GM18907 (cell line): ENCODE measurements around the gene KIAA0825.
A peak's percentile ranks its signal among the peaks of the same experiment; 100 is the strongest.

Experiments used
- ATAC-seq: cut with Tn5 transposase; IDR thresholded peaks from one replicate; pipeline ENCODE4 v1.9.1; 2021; ENCODE audit warnings: mild to moderate bottlenecking, moderate library complexity; ENCODE audit not compliant: unreplicated experiment

The KIAA0825 gene

GRCh38 chr5:94314460-94315131, 303.8 kb downstream of the KIAA0825 start:
- no peak for ATAC-seq

DNA sequence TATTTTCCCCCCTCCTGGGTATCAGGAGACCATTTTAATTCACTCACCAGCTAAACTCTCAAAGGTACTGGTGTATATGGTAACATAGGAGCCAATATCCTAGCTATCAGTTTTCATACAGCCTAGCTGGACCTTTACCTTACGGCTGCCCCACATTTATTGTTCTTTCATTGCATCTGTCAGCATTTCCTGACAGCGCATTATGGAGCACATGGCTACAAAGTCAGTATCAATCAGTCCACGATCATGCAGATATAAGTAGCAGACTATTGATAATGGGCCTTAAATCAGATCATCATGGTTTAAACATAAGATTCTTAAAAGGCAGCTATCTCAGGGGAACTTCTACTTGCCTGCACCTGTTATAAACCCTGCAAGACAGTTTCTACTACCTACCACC, 304.7 kb downstream of the KIAA0825 start:
- ATAC-seq: no peak

- ATAC-seq: no peak
Observed at GRCh38 chr5:94313188-94313587, 305.2 kb downstream of the KIAA0825 start.

DNA sequence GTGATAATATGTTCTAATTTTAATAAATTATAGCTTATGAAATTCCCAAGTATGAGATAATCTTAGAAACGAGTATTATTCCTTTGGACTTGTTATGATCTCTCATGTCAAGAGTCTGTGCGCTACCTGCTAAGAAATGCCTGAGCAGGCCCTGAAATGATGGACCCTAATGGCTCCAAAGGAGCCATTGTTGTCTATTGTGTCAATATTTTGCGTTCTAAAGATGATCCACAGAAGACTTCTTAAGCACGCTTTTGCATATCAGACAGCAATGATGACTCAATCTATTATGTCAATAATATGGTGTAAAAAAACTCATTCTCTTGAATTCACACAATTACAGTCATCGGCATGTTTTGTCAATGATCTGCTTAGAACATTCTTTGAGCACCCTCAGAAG, 306.1 kb downstream of the KIAA0825 start:
- no peak for ATAC-seq

DNA sequence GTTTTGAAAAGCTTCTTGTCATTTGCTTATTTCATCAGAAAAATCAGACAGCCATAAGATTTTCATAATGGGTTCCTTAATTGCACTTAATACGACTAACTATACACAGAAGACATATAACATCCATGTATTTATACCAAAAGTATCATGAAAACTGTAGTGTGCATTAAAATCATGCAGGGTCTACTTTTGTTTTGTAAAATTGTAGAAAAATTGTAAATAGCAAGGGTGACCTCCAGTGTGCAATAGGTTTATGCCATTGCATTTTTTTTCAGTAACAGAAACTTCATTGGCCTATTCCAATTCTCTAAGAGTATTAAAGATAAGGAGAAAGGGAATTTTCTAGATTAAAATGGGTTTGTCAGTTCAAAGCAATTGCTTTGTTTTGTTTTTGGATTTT, 307.6 kb downstream of the KIAA0825 start:
- no peak for ATAC-seq

GRCh38 chr5:94309141-94309540, 309.3 kb downstream of the KIAA0825 start:
- ATAC-seq: no peak

GRCh38 chr5:94308442-94308841, 310.0 kb downstream of the KIAA0825 start:
- no peak for ATAC-seq

GRCh38 chr5:94304146-94304545, 314.3 kb downstream of the KIAA0825 start:
- ATAC-seq: no peak

DNA sequence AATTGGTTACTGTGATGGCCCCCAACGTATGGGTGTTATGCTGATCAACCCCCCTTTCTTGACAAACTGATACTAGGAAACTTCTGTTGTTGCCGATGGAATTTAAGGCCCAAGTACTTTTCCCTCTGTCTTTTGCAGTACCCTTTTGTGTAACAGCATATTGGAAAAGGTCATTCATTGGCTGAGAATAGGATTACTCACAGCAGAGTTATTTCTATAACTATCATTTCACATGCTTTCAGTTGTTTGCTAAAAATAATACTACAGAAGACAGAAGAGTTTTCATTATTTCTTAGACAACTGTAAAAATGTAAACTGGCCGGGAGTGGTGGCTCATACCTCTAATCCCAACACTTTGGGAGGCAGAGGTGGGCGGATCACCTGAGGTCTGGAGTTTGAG, 329.5 kb downstream of the KIAA0825 start:
- ATAC-seq: no peak

- no peak for ATAC-seq
Observed at GRCh38 chr5:94285984-94286383, 332.4 kb downstream of the KIAA0825 start.

- no peak for ATAC-seq
Observed at GRCh38 chr5:94283093-94283492, 335.3 kb downstream of the KIAA0825 start.

- no peak for ATAC-seq
Observed at GRCh38 chr5:94281236-94281801, 337.1 kb downstream of the KIAA0825 start.

GRCh38 chr5:94276751-94277150, 341.7 kb downstream of the KIAA0825 start:
- ATAC-seq: no peak

DNA sequence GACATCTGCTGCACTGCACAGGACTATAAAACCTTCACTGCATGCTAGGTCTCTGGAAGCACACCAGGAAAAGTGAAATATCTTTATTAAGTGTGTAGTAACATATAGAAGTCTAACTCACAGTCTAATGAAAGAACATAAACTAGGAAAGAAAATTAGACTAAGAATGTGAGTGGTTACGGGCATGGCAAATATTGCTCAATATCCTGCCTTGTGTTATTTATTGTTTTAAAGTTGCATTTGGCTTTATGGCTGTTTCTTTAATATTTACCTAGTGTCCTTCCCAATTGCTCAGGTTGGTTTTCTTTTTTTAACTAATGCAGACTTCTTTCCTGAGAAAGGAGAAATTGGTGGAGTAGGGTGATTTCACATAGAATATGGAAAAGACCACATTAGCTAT, 342.4 kb downstream of the KIAA0825 start:
- ATAC-seq: no peak

GRCh38 chr5:94274707-94275106, 343.7 kb downstream of the KIAA0825 start:
- no peak for ATAC-seq

DNA sequence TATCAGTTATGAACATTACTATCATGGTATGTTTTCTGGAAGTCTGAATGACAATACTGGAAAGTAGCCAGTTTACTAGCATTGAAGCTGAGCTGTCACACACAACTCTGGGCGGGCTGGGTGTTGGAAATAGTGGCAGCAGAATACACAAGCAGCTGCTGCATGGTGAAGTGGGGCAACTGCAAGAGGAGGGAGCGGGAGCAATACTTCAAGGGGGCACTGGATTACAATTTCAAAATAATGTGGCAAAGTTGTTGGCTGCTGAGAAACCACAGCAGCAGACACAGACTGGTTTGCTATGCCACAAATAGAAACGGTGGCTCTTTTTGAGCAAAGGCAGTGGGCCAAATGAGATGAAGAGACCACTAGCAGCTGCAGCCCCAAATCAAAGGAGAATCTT, 350.2 kb downstream of the KIAA0825 start:
- ATAC-seq: no peak

DNA sequence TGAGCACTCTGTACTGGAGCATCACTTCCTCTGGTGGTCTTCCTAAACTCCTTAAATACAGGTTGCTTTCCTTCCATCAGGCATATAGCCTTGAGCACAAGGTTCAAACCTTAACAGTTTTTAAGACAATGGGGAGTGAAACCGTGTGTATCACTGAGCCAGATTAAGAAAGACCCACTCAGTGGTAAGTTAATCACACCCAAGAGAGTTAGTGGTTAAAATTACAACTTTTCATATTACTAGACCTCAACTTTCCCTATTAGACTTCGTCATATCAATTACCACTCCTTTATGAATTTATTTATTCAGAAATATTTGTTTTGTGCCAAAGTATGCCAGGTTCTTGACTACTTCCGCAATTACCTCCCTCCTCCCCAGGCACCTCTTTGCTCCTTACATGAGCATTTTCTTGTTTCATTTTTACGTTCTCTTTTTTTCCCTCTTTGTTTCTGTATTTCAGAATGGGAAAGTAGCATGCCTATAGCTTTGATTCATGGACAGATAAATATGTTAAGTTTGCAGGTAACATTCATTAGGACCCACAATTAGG, 351.0 kb downstream of the KIAA0825 start:
- ATAC-seq: no peak

DNA sequence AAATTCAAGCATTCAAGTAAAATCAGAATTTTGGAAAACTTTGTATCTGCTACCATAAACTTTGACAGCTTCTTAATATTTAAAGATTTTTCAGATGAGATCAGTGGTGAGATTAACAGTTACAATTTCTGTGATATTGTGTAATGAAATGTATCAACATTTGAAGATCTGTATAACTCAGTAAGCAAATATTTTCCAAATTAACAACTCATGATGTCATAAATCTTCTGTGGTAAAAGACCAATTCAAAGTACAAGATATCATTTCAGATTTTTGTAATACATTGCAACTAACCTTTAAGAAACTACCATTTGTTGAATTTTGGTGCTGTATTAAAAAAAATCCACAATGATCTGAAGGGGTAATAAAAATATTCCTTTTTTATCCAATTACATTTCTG, 352.2 kb downstream of the KIAA0825 start:
- ATAC-seq: no peak

DNA sequence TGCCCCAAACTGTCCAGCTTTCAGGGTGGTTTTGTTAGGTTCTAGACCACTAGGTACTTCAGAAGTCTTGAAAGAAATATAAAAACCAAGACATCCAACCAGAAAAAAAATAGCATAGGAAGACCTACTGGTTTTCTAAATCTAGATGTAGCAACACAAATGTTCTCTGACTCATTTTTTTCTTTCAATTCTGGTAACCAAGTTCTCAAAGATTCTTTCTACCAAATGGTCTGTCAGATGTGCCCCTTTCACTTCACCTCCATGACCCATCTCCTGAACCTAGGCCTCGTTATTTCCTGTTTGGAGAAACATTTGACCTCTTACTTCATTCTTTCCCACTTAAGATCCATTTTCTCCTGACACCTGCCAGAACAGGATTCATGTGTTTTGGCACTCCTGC, 355.3 kb downstream of the KIAA0825 start:
- ATAC-seq: peak; percentile 52

GRCh38 chr5:94260096-94260495, 358.3 kb downstream of the KIAA0825 start:
- no peak for ATAC-seq

DNA sequence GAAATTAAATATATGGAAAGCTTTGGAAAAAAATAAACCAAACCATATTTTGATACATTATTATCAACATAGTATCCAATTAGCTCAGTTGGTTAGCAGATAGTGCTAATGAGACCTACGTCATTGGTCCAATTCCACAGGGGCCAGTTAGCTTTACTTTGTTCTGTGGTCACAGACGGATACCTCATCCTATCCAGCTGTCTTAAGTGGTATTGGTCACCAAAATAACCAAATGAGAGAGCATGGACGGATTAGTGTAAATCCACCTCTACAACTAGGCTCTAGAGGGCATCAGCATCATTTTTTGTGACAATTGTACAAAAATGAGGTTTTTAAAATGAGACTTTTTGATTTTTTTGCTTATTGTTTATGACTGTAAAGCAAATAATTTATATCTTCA, 364.2 kb downstream of the KIAA0825 start:
- no peak for ATAC-seq

- ATAC-seq: no peak
Observed at GRCh38 chr5:94250985-94251384, 367.4 kb downstream of the KIAA0825 start.

GRCh38 chr5:94249430-94249829, 369.0 kb downstream of the KIAA0825 start:
- ATAC-seq: no peak
